IgD-negative memory B cell (primary cell): ENCODE data around the gene RHBDF2. TPM values are rescaled to one million over a fixed set of nuclear protein-coding genes. Genes with fewer than 3 reads are reported as not detected.

Source experiments
- H3K27ac Mint-ChIP-seq, 3 donors: one replicate each; pipeline ENCODE4 v1.8.0; 2020 to 2022; ENCODE audit warnings: mild to moderate bottlenecking in 3 of 3, mixed read lengths in 3 of 3, moderate library complexity in 1 of 3
- H3K27me3 Mint-ChIP-seq: one replicate; pipeline ENCODE4 v1.8.0; 2021; ENCODE audit warnings: mixed read lengths
- H3K36me3 Mint-ChIP-seq: one replicate; pipeline ENCODE4 v1.8.0; 2020; ENCODE audit warnings: mild to moderate bottlenecking, mixed read lengths
- H3K4me1 Mint-ChIP-seq, 3 donors: one replicate each; pipeline ENCODE4 v1.8.0; 2020 to 2022; ENCODE audit warnings: mixed read lengths in 3 of 3, mild to moderate bottlenecking in 1 of 3
- H3K4me3 Mint-ChIP-seq, 4 donors: one replicate each; pipeline ENCODE4 v1.8.0; 2020 to 2022; ENCODE audit warnings: mild to moderate bottlenecking in 4 of 4, mixed read lengths in 4 of 4, moderate library complexity in 3 of 4
- H3K9me3 Mint-ChIP-seq, 3 donors: one replicate each; pipeline ENCODE4 v1.8.0; 2020 to 2021; ENCODE audit warnings: mixed read lengths in 3 of 3, mild to moderate bottlenecking in 1 of 3
- polyA plus RNA-seq: library from polyadenylated mRNA; unstranded; fragments of 300-500 nt; fragmentation: Illumina TruSeq; gene quantifications from one replicate; pipeline ENCODE4 v1.2.3, GENCODE V29; 2021

RHBDF2 gene
- polyA plus RNA-seq, 1 donor from 2014 or later: 160 TPM

DNA sequence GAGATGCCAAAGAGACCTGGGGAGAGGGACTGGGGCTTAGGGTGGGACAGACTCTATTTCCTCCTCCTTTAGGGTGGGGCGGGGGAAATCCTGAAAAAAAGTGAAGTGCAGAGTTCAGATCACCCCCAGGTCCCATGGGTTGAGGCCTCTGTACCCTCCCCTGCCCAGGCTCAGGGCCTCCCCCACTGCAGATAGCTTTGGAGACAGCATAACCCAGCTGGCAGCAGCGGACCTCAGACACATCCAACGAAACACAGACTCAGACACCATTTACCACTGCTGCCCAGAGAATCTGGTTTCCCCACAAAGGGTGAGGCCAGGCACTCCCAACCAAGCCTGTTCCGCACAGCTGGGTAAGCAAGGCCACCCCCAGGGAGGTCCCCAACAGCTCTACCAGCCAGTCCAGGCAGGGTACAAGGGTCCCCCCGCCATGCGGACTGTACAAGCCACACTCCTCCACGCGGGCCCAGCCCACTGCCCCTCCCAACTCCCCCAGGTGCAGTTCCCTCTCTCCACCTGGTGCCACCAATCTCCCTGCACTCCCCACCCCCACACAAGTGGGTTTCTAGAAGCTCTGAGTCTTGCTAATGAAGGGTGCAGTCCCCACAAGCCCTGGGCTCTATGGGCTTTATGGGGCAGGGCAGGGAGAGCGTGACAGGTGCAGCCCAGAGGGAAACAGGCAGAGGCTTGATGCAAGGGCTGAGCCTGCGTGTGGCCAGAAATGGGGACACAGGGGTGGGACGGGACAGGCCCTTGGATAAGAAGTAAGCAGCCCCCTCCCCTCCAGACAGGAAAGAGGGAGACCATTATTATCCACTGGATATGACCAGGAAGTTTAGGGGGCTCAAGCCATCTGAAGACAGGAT, 8.9 kb downstream of the RHBDF2 start:
- Mint-ChIP-seq H3K4me3 (peak overlapping the region; percentile 82 to 99 (median 94)), H3K27ac (peak overlapping the region; percentile 92 to 97 (median 96)), H3K36me3 (peaks cover 1% of the 10 kb centered on the region), H3K9me3 (no peaks in the 10 kb centered on the region), H3K4me1 (peaks cover 50 to 69% (median 53%) of the 10 kb centered on the region in 3 donors), H3K27me3 (no peaks in the 10 kb centered on the region)

DNA sequence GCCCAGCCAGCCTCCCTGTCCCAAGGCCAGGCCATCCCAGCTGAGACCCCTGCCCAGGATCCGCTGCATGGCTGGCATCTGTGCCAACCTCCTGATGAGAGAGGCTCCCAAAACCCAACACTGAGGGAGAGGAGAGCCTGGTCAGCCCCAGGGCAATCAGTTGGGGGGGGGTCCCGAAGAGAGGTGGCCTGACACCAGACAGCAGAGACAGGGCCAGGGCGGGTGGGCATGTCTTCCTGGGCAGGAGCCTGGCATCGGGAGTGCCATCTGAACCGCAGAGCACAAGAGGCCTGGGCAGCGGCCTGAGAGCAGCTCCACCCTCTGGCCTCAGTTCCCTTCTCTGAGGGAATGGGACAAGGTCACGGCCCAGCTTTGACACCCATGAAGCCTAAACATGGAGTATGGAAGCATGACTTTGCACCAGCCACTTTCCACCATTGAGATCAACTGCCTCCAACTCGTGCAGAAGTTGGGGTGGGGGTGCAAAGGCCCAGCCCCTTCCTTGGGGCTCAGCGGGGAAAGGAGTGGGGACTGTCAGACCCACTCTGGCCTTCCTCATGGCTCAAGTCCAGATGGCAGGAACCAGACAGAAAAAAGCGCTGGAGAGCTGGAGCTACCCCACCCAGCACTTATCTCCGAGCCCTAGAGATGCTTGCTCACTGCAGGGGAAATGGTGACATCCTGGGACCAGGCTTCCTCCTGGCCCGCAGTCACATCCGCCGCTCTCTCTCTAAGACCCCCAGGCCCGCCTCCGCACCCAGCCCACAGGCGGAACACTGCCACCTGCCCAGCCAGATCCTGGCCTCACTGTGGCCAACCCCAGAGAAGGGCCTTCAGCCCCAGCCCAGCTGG, 9.7 kb downstream of the RHBDF2 start:
- Mint-ChIP-seq H3K9me3 (no peaks in the 10 kb centered on the region), H3K36me3 (no peaks in the 10 kb centered on the region), H3K4me3 (peak overlapping the region; percentile 82 to 99 (median 94)), H3K27ac (peak overlapping the region; percentile 92 to 97 (median 95)), H3K4me1 (peaks cover 47 to 62% (median 47%) of the 10 kb centered on the region in 3 donors), H3K27me3 (no peaks in the 10 kb centered on the region)

DNA sequence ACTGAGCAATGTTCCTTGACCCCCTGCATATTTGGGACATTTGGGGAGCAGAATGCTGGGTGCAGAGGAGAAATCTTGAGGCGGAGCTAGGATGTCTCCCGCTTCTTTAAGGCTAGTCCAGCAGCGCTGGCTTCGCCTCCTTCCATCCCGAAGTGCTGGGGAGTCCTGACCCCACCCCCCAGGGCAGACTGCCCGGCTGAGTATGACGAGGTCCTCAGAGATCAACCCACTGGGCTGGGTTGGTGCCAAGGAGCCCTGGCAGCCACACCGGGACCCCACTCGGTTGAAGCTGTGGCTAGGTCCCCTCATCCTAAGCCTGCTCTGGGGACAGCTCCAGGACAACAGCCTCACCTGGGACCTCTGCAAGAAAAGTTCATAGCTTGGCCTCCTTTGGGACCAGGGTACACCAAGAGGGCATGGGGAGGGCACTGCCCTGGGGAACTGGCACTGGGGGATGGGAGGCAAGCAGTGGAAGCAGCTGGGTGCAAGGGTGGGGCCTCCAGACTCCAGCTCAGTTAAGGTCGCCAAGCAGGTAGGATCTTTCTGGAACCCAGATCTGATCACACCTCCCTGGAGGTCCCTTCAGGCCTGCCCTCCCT, 11.0 kb downstream of the RHBDF2 start:
- peaks cover 2% of the 10 kb centered on the region for H3K36me3 Mint-ChIP-seq
- peak overlapping the region; percentile 31 to 92 (median 66) for H3K27ac Mint-ChIP-seq
- no peaks in the 10 kb centered on the region for H3K27me3 Mint-ChIP-seq
- H3K4me3 Mint-ChIP-seq: peak overlapping the region in 3 of 4 donors; percentile 77 to 99 (median 90)
- H3K9me3 Mint-ChIP-seq: no peaks in the 10 kb centered on the region
- peaks cover 36 to 57% (median 42%) of the 10 kb centered on the region in 3 donors for H3K4me1 Mint-ChIP-seq

DNA sequence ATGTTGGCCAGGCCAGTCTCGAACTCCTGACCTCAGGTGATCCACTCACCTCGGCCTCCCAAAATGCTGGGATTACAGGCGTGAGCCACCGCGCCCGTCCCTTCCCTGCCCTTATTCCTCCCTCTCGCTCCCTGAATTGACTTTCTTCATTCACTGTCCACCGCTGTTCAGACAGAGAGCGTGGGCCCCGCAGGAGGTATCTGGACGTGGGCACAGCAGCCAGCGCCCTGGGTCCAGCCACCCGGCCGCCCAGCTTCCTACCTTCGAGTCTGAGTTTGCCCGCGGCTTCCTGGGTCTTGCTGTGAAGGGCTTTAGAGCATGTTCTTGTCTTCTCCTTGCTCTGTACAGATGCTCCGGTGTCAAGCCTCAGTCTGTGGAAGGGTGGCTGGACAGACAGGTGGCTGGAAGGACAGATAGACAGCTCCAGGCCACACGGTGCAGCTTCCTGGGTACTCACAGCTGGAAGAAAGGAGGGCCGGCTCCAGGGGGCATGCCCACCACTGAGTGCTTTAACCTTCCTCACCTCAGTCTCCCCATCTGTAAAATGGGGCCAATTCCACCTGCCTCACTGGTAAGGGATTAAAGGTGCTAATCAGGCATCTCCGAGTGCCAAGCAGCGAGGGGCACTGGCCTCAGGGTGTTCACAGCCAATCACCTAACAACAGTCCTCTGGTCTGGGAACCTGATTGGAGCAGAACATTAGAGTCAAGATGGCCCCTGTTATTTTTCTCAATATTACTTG, 13.6 kb downstream of the RHBDF2 start:
- Mint-ChIP-seq H3K27me3 (no peaks in the 10 kb centered on the region), H3K36me3 (peaks cover 4% of the 10 kb centered on the region), H3K4me3 (peak overlapping the region in 2 of 4 donors; percentile 21 to 81), H3K4me1 (peaks cover 43 to 60% (median 45%) of the 10 kb centered on the region in 3 donors), H3K27ac (peak overlapping the region in 2 of 3 donors; percentile 39 to 53), H3K9me3 (no peaks in the 10 kb centered on the region)

DNA sequence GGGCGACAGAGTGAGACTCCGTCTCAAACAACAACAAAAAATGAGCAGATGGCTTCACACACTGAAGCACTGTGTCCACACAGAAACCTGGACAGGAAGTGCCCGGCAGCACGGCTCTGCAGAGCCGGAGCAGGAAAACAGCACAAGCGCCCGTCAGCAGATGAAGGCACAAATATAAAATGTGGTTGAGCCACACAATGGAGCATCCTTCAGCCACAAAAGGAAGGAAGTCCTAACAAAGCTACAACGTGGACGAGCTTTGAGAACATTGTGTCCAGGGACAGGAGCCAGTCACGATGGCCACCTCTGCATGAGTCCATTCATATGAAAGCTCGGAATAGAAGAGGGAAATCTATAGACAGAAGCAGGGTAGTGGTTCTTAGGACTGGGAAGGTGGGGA, 15.7 kb downstream of the RHBDF2 start:
- Mint-ChIP-seq H3K4me3 (peak overlapping the region in 3 of 4 donors; percentile 31 to 73 (median 46)), H3K36me3 (peaks cover 6% of the 10 kb centered on the region), H3K9me3 (no peaks in the 10 kb centered on the region), H3K27ac (peak overlapping the region; percentile 1 to 78 (median 60)), H3K4me1 (peaks cover 43 to 49% (median 46%) of the 10 kb centered on the region in 3 donors), H3K27me3 (peaks cover 1% of the 10 kb centered on the region)

DNA sequence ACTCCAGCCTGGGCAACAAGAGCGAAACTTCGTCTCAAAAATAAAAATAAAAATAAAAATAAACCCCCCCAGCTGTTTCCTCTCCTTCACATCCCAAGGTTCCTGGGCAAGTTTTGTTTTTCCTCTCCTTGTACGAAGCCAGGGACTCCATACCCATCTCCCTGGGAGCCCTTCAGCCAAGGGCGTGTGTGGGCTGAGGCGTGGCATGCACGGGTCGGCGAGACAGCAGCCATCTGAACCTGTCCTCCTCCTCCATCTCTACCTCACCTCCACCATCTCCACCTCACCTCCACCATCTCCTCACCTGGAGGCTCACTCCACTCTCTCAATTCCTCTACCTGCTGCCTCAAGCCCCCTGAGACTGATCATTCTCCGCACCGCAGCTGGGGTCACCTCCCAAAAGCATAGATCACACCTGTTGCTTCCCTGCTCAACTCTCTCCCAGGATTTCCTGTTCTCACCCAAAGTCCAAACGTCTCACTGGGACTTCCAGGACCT, 16.9 kb downstream of the RHBDF2 start:
- H3K36me3 Mint-ChIP-seq: peaks cover 9% of the 10 kb centered on the region
- no peaks in the 10 kb centered on the region for H3K9me3 Mint-ChIP-seq
- H3K27me3 Mint-ChIP-seq: peaks cover 1% of the 10 kb centered on the region
- peak overlapping the region in 3 of 4 donors; percentile 43 to 86 (median 83) for H3K4me3 Mint-ChIP-seq
- H3K4me1 Mint-ChIP-seq: peaks cover 41 to 47% (median 42%) of the 10 kb centered on the region in 3 donors
- peak overlapping the region; percentile 98 to 100 (median 98) for H3K27ac Mint-ChIP-seq

DNA sequence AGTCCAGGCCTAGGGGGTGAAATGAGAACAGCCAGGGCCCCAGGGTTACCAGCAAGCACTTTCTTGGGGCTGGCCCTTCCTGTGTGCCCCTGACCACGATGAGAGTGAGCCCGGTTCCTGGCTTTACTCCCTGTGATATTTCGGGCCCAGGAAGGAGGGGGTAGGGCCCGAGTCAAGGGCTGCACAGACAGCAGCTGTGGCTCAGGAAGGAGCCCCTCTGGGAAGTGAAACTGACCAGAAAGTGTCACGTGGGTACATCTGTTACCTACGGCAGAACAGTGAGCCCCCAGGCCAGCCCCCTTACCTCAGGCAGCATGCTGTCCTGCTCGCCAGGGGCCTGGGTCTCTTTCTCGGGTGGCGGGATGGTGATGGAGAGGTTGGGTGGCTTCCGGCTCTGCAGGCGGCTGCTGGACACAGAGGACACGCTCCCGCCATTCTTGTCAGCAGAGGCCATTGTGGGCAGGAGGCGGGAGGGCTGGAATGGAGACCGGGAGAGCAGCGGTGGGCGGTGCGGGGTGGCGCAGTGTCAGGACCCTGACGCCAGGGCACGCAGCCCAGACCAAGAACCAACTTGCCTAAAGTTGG, 20.1 kb downstream of the RHBDF2 start:
- Mint-ChIP-seq H3K36me3 (peaks cover 9% of the 10 kb centered on the region), H3K4me3 (peak overlapping the region; percentile 86 to 98 (median 94)), H3K4me1 (peaks cover 38 to 40% (median 39%) of the 10 kb centered on the region in 3 donors), H3K27me3 (peaks cover 1% of the 10 kb centered on the region), H3K27ac (peak overlapping the region; percentile 98 to 100 (median 98)), H3K9me3 (no peaks in the 10 kb centered on the region)

DNA sequence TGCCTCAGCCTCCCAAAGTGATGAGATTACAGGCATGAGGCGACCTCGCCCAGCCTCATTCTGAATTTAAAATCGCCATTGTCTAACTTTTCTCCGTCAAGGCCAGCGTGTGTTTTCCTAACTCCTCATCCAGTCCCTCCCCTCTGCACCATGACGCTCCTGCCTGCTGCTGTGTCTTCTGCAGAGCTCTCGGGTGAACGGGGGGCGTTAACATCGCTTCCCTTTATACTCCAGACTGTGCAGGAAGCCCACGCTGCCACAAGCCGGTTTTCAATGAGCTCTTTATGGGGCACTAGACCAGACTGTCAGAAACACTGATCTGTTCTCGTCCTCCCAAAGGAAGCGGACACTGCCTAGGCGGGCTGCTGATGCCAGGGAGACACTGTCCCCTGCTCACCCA, 20.6 kb downstream of the RHBDF2 start:
- H3K4me1 Mint-ChIP-seq: peaks cover 36 to 39% (median 38%) of the 10 kb centered on the region in 3 donors
- H3K27ac Mint-ChIP-seq: peak overlapping the region; percentile 98 to 100 (median 98)
- H3K4me3 Mint-ChIP-seq: peak overlapping the region; percentile 86 to 98 (median 94)
- peaks cover 1% of the 10 kb centered on the region for H3K27me3 Mint-ChIP-seq
- H3K9me3 Mint-ChIP-seq: no peaks in the 10 kb centered on the region
- H3K36me3 Mint-ChIP-seq: peaks cover 9% of the 10 kb centered on the region

DNA sequence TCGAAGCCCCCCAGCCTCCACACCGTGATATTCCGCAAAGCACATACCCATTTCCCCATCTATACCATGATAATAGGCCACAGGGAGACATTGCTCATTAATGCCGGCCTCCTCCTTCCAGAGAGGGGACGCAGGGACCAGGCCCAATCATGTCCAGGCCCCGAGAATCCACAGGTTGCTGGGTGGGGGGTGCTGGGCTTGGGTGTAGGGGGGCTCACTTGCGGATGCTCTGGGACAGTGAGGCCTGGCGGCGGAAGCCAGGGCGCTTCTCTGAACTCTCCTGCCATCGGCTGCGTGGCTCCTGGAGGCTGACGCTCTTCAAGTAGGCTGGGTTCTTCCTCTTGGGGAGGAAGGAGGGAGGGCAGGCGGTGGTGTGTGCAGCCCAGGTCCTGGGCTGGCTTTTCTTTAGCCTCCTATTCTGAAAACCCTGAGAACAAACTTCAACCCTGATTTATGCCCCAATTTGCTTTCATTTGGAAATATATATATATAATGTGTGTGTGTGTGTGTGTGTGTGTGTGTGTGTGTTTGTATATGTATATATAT, 21.6 kb downstream of the RHBDF2 start:
- H3K4me1 Mint-ChIP-seq: peaks cover 31 to 37% (median 35%) of the 10 kb centered on the region in 3 donors
- H3K9me3 Mint-ChIP-seq: no peaks in the 10 kb centered on the region
- peaks cover 8% of the 10 kb centered on the region for H3K36me3 Mint-ChIP-seq
- peak overlapping the region; percentile 72 to 86 (median 82) for H3K4me3 Mint-ChIP-seq
- H3K27me3 Mint-ChIP-seq: peaks cover 1% of the 10 kb centered on the region
- peak overlapping the region; percentile 89 to 98 (median 98) for H3K27ac Mint-ChIP-seq

DNA sequence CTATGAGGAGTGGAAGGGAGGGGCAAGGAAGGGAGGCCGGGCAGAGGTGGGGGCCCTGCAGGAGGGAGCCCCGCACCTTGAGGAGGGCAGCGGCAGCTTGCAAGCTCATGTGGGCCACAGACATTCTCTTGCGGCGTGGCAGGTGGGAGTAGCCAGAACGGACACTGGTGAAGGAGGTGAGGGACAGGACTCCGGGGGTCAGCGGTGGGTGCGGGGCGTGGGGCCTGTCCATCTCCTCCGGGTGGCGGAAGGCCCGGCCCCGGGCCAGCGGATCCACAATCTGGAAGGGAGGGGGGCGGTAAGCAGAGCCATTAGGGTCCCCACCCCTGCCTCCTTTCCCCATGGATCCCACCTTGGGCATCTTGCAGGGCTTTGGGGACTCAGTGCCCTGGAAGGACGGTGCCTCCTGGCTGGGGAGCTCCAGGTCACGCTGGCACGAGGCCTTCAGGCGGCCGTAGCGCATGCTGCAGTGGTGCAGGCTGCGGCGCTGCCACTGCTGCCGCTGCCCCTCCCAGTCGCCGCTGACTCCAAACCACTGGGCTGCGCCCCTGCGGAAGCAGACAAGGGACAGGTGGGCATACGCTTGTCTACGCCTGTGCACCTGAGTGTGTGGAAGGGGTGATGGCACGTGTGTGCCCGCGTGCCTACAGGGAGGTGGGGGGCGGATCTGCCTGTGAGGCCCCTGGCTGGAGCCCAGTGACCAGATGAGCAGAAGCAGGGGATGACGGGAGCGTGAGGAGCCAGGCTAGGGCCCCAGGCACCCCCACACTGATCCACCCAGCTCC, 22.3 kb downstream of the RHBDF2 start:
- Mint-ChIP-seq H3K27ac (peak overlapping the region in 2 of 3 donors; percentile 98), H3K27me3 (peaks cover 1% of the 10 kb centered on the region), H3K4me3 (peak overlapping the region in 3 of 4 donors; percentile 5 to 86 (median 81))

DNA sequence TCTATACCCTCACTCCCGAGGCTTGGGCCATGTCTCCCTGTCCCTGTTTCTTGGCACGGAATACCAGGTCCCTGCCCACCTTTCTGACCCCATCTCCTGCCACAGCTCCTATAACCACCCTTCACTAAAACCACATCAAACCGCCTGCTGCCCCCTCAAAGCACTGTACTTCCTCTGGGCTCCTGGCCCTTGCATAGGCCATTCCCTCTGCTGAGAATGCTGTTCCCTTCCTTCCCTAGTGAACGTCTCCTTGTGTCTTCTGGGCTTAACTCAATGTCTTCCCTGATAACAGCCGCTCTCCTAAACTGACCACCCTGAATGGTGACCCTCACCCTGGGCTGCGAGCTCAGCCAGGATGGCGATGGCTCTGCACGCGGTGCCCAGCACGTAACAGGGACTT, 23.1 kb downstream of the RHBDF2 start:
- Mint-ChIP-seq H3K36me3 (peaks cover 8% of the 10 kb centered on the region), H3K27ac (peak overlapping the region; percentile 26 to 98 (median 97)), H3K9me3 (no peaks in the 10 kb centered on the region), H3K4me3 (peak overlapping the region in 3 of 4 donors; percentile 32 to 61 (median 40)), H3K4me1 (peaks cover 21 to 27% (median 27%) of the 10 kb centered on the region in 3 donors), H3K27me3 (peaks cover 1% of the 10 kb centered on the region)

More for the DNA sequence above, 22.3 kb downstream of the RHBDF2 start:
- no peaks in the 10 kb centered on the region for H3K9me3 Mint-ChIP-seq
- H3K4me1 Mint-ChIP-seq: peaks cover 27 to 32% (median 31%) of the 10 kb centered on the region in 3 donors
- H3K36me3 Mint-ChIP-seq: peaks cover 8% of the 10 kb centered on the region

DNA sequence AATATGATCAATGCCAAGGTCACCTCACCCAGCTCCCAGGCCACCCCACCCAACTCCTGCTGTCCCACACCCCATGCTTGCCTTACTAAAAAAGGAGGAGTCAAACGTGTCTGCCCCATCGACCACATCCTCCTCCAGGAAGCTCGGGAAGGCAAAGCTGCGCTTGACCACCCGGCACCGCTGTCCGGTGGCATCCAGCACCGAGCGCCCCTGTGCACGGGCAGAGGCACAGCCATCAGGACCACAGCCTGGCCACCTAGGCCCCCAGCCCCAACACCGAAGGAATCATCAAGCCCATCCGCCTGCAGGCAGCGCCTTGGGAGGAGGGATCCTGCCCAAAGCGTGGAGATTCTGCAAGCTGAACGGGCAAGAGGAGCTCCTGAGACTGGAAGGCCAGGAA, 23.6 kb downstream of the RHBDF2 start:
- H3K36me3 Mint-ChIP-seq: peaks cover 9% of the 10 kb centered on the region
- peak overlapping the region in 2 of 3 donors; percentile 97 to 98 for H3K27ac Mint-ChIP-seq
- peak overlapping the region in 1 of 4 donors; percentile 61 for H3K4me3 Mint-ChIP-seq
- peaks cover 17 to 23% (median 23%) of the 10 kb centered on the region in 3 donors for H3K4me1 Mint-ChIP-seq
- H3K27me3 Mint-ChIP-seq: peaks cover 1% of the 10 kb centered on the region
- no peaks in the 10 kb centered on the region for H3K9me3 Mint-ChIP-seq
